ENCODE measurements around the gene TAF11L8.
"Not testable (repeated sequence)": the region's sequence is repeated elsewhere in the genome, so short reads cannot be mapped to it uniquely, and the experiment has no call there.

The TAF11L8 gene

GRCh38 chr5:17590860-17591259, at the start of gene TAF11L8:
Gene TAF11L8 (minus strand): TSS chr5:17590960.
- DNase-seq (ENCODE audit: low read depth in 4 of 4, low spot score in 1 of 4) = not testable (repeated sequence)

- no peak for DNase-seq (ENCODE audit: low read depth in 4 of 4, low spot score in 1 of 4)
Observed at GRCh38 chr5:17634160-17634559, 43.4 kb upstream of the TAF11L8 start, which contains the start of gene TAF11L14. Gene TAF11L14 (plus strand): TSS chr5:17634460.

- not testable (repeated sequence) for DNase-seq (ENCODE audit: low read depth in 4 of 4, low spot score in 1 of 4)
Observed at GRCh38 chr5:17631788-17632187, 41.0 kb upstream of the TAF11L8 start, which contains the start of gene TAF11L13. Gene TAF11L13 (plus strand): TSS chr5:17632088.

- DNase-seq (ENCODE audit: low read depth in 4 of 4, low spot score in 1 of 4) = no peak
Observed at GRCh38 chr5:17625686-17626085, 34.9 kb upstream of the TAF11L8 start.

- DNase-seq (ENCODE audit: low read depth in 4 of 4, low spot score in 1 of 4) = no peak
Observed at GRCh38 chr5:17620627-17621026, 29.9 kb upstream of the TAF11L8 start.

GRCh38 chr5:17619354-17619753, 28.6 kb upstream of the TAF11L8 start:
- DNase-seq (ENCODE audit: low read depth in 4 of 4, low spot score in 1 of 4) = no peak

- DNase-seq (ENCODE audit: low read depth in 4 of 4, low spot score in 1 of 4) = no peak
Observed at GRCh38 chr5:17614872-17615605, 24.3 kb upstream of the TAF11L8 start.

GRCh38 chr5:17610092-17610491, 19.3 kb upstream of the TAF11L8 start, which contains the start of gene TAF11L12:
Gene TAF11L12 (plus strand): TSS chr5:17610392.
- not testable (repeated sequence) for DNase-seq (ENCODE audit: low read depth in 4 of 4, low spot score in 1 of 4)

GRCh38 chr5:17607461-17607860, 16.7 kb upstream of the TAF11L8 start:
- not testable (repeated sequence) for DNase-seq (ENCODE audit: low read depth in 4 of 4, low spot score in 1 of 4)

- no peak for DNase-seq (ENCODE audit: low read depth in 4 of 4, low spot score in 1 of 4)
Observed at GRCh38 chr5:17604951-17605350, 14.2 kb upstream of the TAF11L8 start.

GRCh38 chr5:17603880-17604279, 13.1 kb upstream of the TAF11L8 start, which contains the start of gene TAF11L11:
Gene TAF11L11 (plus strand): TSS chr5:17604183.
- not testable (repeated sequence) for DNase-seq (ENCODE audit: low read depth in 4 of 4, low spot score in 1 of 4)

GRCh38 chr5:17597728-17598127, 7.0 kb upstream of the TAF11L8 start, which contains the start of gene TAF11L10:
Gene TAF11L10 (minus strand): TSS chr5:17597828.
- not testable (repeated sequence) for DNase-seq (ENCODE audit: low read depth in 4 of 4, low spot score in 1 of 4)

- DNase-seq (ENCODE audit: low read depth in 4 of 4, low spot score in 1 of 4) = not testable (repeated sequence)
Observed at GRCh38 chr5:17594255-17594654, 3.5 kb upstream of the TAF11L8 start, which contains the start of gene TAF11L9. Gene TAF11L9 (minus strand): TSS chr5:17594394.

GRCh38 chr5:17585658-17586057, 5.1 kb downstream of the TAF11L8 start, which contains the start of gene TAF11L7:
Gene TAF11L7 (minus strand): TSS chr5:17585758.
- DNase-seq (ENCODE audit: low read depth in 4 of 4, low spot score in 1 of 4) = not testable (repeated sequence)
